Kasumi-1 (cell line): ENCODE results near the gene IDH3G.
"Not testable (repeated sequence)": the region's sequence is repeated elsewhere in the genome, so short reads cannot be mapped to it uniquely, and the experiment has no call there.

Source experiments
- DNase-seq, 2 experiments: peaks; one replicate each; lab custom pipeline; 2025; lab: John Stamatoyannopoulos, UW

The IDH3G gene

DNA sequence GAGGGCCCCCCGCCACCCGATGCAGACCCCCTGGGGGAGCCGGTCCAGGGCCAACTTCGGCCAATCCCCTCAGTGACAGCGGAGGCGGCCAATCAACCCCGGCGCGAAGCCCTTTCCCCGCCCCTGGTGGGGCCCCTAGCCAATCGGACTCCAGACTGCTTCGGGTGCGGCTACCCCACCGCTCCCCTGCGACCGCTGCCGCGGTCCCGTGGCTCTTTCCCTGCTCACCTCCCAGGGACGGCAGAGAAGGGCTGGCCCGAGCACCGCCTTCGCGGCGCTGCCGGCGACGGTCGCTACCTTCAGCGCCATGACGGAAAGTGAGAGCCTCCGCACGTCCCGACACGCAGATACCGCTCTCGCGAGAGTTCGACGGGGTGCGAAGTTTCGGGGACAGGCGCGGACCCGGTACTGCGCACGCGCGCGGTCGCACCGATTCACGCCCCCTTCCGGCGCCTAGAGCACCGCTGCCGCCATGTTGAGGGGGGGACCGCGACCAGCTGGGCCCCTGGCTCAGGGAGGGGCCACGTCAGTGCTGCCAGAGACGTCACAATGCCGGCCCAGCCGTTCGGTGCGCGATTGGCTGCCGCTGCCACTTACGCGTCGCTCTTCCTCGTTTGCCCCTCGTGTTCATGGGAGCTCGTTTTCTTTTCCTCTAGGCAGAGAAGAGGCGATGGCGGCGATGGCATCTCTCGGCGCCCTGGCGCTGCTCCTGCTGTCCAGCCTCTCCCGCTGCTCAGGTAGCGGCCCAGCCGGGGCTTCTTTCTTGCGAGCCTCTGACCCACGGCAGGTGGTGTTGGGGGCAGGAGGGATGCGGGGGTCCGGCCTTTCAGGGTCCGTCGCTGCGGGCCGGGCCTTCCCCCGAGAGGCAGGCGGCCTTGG is at the start of gene IDH3G, which contains the start of gene SSR4:
TSS of gene IDH3G (minus strand) at position 358 of the 879 bp plus-strand sequence. CDS start at position 309, 49 bp downstream.
TSS of gene SSR4 (plus strand) at position 651 of the 879 bp plus-strand sequence. CDS start at position 671, 20 bp downstream.
- peak; percentile 89 to 93 for DNase-seq

DNA sequence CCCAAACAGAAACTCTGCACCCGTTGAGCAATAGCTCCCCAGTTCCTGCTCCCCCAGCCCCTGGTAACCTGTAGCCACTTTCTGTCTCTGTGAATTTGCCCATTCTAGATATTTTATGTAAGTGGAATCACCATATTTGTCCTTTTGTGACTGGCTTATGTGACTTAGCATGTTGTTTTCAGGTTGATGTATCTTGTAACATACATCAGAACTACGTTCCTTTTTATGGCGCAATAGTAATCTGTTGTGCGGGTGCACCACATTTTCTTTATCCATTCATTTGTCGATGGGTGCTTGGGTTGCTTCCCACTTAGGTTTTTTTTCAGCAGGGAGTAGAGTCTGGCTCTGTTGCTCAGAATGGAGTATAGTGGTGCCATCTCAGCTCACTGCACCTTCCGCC is 42.7 kb upstream of the IDH3G start:
- DNase-seq = no peak

DNA sequence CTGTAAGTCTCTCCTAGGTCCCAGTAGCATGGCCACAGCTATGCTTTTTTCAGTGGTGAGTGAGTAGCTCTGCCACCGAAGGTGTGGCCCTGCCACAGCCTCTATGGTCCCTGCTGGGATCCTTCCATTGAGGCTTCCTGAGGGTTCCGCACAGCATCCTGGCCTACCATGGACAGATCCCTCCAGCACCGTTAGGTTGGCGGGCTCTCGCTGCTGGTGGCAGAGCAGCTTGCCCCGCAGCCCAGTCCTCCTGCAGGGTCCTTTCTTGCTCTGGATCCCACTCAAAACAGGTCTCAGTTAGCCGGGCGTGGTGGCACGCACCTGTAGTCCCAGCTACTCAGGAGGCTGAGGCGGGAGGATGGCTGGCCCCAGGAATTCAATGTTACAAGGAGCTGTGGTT is 38.6 kb upstream of the IDH3G start:
- no peak for DNase-seq

DNA sequence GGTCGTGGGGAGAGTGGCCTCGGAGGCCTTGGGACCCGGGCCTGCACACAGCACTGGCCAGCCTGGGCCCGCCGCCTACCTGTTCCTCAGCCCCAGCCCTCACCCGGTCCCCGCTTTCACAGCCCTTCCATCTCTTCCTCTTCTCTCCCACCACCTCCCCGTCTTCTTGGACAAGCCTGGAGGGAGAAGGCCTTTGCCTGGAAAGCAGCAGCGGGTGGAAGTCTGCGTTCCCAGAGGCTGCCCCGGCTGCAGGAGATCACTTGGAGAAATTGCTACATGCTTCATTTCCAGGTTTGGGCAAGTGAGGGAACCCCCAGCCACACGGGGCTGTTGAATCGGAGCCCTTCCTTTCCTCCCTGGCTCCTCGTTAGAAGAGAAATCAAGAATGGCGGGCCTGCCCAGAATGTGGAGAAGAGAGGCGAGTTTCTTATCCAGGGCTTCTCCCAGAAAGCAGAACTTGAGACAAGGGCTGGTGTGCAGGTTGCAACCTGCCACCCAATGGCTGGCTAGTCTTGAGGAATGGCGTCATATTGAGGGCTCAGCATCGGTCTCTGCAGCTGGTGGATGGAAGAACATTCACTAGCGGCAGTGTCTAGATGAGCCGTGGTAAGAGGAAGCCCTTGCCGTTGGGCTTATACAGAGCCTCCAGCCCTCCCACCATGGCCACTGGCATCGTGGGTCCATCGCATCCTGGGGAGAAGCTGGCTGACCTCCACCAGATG is 37.4 kb upstream of the IDH3G start:
- no peak for DNase-seq

DNA sequence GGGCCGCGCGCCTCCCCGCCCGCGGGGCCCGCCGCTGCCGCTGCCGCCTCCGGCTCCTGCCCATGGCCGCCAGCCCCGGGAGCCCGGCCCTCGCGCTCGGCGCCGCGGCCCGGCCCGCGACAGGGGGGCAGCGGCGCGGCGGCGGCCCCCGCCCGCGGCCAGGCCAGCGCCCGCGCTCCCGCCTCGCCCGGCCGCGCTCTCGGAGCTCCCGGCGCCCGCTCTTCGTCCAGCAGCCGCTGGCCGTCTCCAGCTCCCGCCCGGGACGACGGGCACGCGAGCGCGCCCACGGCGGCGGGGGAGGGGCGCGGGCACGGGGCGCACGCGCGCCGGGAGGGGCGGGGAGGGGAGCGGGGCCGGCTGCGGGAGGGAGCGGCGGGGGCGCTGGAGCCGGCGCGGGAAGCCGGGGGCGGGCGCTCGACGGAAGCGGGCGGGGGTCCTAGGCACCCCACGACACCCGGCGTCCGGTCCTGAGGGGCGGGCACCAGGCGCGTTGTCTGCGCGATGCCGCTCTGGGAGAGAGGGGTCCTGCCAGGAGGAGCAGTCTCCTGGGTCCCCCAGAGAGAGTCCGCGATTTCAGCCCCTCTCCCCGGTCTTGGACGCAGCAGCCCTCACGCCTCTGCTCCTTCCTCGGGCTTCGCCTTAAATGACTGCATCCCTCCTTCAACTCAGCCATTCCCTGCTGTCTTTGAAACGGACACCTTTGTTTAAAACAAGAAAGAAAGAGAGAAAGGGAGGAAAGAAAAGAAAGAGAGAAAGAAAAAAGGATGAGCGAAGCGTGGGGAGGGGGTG is 36.7 kb upstream of the IDH3G start:
- DNase-seq = no peak

DNA sequence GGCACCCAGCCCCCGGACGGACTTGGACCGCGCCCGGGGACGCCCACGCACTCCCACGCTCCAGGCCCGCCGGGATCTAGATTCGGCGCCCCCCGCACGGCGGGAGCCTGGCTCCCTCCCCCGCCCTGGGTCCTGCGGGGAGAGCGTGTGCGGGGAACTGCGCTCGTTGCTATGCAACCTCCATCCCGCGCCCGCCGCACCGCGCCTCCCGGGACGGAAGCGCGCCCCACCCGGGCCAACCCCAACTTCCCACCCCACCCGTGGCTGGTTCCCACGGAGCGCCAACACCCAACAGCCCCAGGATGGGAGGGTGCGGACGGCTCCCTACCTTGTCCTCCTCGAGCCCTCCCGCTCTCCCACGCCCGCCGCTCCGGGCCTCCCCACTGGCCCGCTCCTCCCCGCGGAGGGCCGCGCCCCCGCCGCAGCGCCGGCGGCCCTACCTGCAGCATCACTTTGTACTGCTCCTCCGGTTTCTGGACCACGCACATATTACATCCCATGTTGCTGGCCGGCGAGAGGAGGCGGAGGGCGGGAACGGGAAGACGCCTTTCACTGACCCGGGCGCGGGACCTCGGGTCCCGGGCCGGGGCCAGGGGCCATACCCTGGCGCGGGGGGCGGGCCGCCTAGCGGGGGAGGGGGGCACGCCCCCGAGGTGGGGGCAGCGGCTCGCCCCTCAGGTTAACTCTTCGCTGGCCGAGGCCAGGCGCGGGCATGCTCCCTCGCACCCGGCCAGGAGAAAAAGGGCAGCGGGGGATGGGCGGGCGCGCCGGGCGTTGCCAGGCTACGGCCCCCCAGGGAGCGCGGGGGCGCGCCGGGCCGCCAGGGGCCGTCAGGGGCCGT is 35.8 kb upstream of the IDH3G start, which contains the start of gene PDZD4:
TSS of gene PDZD4 (minus strand) at position 746 of the 841 bp plus-strand sequence. CDS start at position 500, 246 bp downstream.
- no peak for DNase-seq

DNA sequence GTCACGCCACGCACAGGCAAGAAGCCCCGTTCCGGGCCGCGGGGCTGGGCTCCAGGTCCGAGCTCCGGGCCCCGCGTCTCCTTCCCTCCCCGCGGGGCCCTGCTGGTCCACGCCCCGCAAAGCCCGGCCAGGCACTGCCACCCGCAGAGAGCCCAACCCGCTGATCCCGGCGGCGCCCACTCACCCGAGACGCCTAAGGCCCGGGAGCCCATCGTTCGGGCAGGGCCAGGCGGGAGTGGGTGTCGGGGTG is 35.3 kb upstream of the IDH3G start:
- DNase-seq = no peak

DNA sequence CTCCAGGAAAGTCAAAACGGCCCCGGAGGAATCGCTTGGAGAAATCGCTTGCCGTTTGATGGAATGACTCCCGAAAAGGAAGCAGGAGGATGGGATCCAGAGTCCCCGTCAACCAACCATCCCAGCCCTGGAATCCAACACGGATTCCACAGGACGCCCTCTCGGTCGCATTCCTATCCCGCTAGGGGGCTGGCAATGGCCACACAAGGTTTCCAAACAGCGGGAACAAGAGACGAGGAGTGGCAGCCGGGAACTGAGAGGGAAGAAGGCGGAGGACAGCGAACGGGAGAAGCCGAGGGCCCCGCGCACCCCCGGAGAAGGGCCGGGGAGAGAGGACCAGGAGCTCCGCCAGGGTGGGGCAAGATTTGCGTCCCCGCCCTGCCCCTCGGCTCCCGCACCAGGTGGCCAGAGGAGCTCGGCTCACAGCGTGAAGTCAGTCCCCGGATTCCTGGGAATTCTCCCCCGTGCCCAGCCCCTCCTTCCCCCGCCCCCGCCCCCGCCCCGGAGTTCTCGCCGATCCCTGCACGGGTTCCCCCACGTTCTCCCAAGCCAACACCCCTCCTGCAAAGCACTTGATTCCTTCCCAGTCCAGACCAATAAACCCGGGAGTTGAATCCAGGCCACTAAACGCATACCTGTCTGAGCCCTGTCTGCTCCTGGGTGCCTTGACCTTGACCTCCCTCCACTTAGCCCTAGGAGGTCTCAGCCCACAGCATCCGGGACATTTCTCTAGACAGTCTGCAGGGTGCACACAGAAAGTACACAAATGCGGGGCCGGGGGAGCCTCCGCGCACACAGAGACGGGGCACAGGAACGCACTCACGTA is 34.8 kb upstream of the IDH3G start:
- DNase-seq = no peak

DNA sequence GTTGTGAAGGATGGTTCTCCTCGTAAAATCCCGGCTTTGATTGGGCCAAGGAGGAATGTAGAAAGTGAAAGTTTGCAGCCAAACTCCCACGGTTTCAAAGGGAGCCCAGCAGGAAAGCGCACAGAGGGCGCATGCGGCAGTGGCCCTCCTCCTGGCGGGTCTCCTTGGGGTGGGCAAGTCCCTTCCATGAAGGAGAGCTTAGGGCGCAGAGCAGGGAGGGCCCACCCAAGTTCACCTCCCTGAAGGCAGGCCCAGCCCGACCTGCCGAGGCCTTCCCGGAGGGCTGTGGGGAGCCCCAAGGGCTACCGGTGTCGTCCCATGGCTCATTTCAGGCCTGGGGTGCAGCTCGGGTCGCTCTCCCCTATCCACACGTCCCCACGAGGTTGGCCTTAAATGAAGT is 34.1 kb upstream of the IDH3G start:
- no peak for DNase-seq

DNA sequence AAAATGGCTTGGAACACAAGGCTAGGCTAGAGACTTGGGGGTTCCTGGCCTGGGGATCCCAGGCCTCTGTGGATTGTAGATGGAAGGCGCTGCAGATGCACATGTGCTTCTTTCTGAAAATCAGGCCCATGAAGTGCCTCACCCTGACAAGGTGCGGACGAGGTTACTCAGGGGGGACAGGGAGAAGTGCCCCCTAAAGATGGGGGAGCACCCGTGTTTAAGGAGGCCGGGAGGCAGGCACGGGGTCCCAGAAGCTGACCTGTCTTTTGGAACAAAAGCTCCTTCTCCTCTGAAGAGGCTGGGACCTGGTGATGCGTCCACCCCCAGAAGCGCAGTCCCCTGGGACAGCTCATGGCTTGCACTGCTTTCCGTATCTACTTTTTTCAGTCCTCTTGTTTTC is 33.7 kb upstream of the IDH3G start:
- no peak for DNase-seq

DNA sequence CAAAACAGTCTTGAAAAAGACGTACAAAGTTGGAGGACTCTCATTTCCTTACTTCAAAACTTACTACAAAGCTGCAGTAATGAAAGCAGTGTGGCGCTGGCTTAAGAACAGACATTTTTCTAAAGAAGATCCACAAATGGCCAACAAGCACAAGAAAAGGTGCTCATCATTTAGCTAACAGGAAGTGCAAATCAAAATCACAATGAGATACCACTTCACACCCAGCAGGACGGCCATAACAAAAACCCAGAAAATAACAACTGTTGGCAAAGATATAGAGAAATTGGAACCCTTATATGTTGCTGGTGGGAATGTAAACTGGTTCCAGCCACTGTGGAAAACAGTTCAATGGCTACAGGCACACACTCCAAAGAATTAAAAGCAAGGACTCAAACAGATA is 32.8 kb upstream of the IDH3G start:
- DNase-seq = no peak

DNA sequence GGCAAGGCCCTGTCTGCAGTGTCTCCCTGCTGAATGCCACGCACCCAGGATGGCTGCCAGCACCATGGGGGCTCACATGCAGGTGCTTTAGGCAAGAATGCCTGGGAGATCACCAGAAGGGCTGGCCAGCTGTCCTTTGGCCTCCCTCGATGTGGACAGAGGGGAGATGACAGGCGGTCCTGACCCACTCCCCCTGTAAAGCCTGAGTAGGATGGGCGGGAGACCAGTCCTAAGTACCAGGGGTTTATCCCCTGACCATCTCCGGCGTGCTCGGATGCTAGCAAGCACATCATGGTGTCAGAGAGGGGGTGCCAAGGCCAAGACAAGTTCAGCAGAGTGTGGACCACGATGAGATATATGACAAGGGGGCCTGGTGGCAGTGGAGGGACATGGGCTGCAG is 30.9 kb upstream of the IDH3G start:
- DNase-seq = no peak

DNA sequence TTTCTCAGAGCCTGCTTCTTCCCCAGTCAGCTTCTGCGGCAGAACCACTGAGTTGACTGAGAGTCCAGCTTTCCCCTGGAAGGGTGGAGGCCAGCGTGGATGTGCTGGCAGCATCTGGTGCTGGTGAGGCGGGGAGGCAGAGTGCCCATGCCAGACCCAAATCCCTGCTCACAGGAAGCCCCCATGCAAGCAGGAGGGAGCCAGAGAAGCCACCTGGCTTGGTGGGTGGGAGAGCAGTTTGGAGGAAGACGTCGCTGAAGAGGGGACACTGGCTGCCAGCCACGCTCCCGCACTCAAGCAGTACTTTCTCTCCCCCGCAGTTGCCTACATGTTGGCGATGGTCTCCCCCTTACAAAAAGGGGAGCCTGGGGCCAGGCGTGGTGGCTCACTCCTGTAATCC is 30.2 kb upstream of the IDH3G start:
- DNase-seq = no peak

DNA sequence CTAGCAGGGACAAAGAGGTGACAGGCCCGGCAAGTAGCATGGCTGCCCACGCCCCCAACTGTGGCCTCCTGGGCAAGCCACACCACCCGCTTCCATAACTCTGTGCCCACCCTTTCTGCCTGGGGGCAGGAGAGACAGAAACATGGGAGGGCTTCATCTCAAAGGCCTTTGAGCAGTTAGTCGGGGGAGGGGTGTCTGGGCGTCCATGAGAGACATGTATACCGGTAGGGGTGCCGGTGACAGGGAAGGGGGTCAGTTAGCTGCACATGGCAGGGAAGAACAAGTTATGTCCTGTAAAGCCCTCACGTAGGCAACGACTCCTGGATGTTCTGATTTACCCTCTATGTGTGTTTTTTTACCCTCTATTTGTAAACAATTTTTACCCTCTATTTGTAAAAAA is 26.9 kb upstream of the IDH3G start:
- DNase-seq = no peak

DNA sequence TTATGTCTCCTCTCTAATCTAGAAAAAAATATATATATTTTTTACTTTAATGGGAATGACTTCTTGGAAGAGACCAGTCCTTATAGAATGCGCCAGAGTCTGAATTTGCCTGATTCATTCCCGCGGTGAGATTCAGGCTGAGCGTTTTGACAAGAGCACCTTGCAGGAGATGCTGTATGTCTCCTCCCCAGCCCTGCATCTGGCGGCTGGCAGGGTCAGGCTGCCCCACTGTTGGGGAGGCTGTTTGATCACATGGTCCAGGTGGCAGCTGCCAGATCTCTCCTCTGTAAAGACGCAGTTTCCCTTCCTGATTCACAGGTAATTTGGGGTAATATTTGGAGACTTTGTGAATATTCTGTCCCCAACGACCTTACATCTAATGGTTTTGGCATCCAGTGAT is 26.4 kb upstream of the IDH3G start:
- DNase-seq = no peak

DNA sequence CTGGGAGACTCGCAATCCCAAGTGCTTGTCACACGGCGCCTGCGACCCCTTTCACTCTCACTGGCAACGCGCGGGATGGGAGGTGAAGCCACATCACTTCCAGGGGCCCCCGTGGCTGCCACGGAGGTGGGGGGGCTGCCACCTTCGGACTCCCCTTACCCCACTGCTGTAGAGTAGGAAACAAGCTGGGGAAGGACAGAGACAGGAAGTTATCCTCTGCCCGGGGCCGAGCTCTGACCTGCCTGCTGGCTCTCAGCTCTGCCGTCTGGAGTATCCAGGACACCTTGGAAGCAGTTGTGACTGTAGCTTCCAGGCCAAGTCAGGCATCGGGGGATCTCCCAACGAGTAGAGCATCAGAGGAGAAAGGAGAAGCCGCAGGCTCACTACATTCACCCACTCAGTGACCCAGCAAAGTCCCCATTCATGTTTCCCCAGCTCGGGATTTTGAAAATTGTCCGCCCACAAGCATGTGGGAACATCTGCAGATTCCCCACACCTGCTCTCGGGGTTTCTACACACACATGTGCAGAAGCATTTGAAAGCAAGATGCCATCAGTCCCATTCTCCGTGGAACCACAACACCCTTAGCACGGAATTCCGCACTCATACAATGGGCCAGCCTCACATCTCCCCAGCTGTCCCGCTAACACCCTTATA is 25.3 kb upstream of the IDH3G start:
- no peak for DNase-seq

DNA sequence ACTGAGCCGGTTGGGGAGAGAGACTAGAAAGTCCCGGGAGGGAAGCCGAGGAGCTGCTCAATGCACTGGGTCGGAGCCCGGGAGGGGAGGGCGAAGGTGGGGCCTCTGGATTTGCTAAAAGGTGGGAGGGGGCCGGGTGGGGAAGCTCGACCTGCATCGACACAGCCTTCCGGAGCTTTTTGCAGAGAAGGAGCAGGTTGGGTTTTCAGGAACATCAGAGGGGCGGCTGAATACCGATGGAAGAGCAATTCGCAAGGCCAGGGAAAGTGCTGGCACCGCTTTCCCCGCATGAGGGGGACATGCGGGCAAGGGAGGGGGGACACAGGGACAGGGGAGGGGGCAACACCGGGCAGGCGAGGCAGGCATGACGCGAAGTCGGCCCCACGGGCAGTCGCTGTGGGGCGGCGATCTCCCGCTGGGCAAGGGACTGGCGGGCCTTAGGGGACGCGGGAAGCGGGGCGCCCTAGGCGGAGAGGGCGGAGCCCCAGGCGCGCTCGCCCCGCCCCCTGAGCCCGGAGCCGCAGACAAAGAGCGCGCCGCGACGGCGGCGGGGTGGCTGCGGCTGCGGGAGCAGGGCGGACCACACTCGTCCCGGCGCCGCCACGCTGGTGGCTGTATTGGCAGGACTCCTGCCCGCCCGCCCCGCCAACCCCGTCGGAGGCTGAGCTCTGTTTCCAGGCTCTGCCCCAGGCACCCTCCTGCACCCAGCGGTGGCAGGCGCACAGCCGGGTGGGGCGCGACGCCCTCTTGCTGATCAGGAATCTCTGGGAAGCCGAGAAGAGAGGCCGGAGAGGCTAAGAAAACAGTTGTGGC is 24.6 kb upstream of the IDH3G start:
- DNase-seq = peak in 1 of 2 experiments; percentile 7

DNA sequence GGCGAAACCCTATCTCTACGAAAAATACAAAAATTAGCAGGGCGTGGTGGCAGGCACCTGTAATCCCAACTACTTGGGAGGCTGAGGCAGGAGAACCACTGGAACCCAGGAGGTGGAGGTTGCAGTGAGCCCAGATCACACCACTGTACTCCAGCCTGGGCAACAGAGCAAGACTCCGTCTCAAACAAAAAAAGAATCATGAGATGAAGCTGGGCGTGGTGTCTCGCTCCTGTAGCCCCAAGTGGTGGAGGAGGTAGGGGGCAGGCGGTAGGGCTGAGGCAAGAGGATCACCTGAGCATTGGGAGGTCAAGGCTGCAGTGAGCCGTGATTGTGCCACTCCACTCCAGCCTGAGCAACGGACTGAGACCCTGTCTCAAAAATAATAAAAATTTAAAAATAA is 23.9 kb upstream of the IDH3G start:
- not testable (repeated sequence) for DNase-seq
